Measurements from ENCODE around the gene FRMPD1.

GRCh38 chr9:37617161-37617560, 33.6 kb upstream of the FRMPD1 start:
- TF ChIP-seq POLR2A (IDR thresholded peaks at IDR 0.05) (no peak), CTCF (IDR thresholded peaks at IDR 0.05) (no peak)

Data from right lobe of liver (tissue), 4 donors.